GM21360 (cell line): ENCODE results near the gene NTRK3.

Source experiments
- ATAC-seq: cut with Tn5 transposase; IDR thresholded peaks from one replicate; pipeline ENCODE4 v1.9.1; 2021; ENCODE audit warnings: mild to moderate bottlenecking, moderate library complexity; ENCODE audit not compliant: unreplicated experiment

The NTRK3 gene

GRCh38 chr15:87954793-87955192 is 301.7 kb downstream of the NTRK3 start:
- no peak for ATAC-seq

- ATAC-seq, result no peak
These were observed 303.7 kb downstream of the NTRK3 start for GRCh38 chr15:87952736-87953287.

- ATAC-seq, result no peak
These were observed 306.8 kb downstream of the NTRK3 start for GRCh38 chr15:87949575-87950223.

GRCh38 chr15:87949151-87949574 is 307.4 kb downstream of the NTRK3 start:
- no peak for ATAC-seq

GRCh38 chr15:87947560-87947959 is 309.0 kb downstream of the NTRK3 start:
- ATAC-seq, result no peak

GRCh38 chr15:87945246-87945645 is 311.3 kb downstream of the NTRK3 start:
- no peak for ATAC-seq

- ATAC-seq, result no peak
These were observed 311.8 kb downstream of the NTRK3 start for GRCh38 chr15:87944691-87945090.

GRCh38 chr15:87944050-87944449 is 312.5 kb downstream of the NTRK3 start:
- ATAC-seq, result no peak

GRCh38 chr15:87943626-87944025 is 312.9 kb downstream of the NTRK3 start:
- ATAC-seq, result no peak

GRCh38 chr15:87942316-87942715 is 314.2 kb downstream of the NTRK3 start:
- no peak for ATAC-seq

- no peak for ATAC-seq
These were observed 314.9 kb downstream of the NTRK3 start for GRCh38 chr15:87941606-87942005.

- no peak for ATAC-seq
These were observed 315.8 kb downstream of the NTRK3 start for GRCh38 chr15:87940768-87941167.

GRCh38 chr15:87939848-87940457 is 316.6 kb downstream of the NTRK3 start:
- no peak for ATAC-seq

GRCh38 chr15:87938031-87938430 is 318.5 kb downstream of the NTRK3 start:
- no peak for ATAC-seq

GRCh38 chr15:87935583-87935982 is 321.0 kb downstream of the NTRK3 start:
- no peak for ATAC-seq

- no peak for ATAC-seq
These were observed 325.0 kb downstream of the NTRK3 start for GRCh38 chr15:87931584-87931983.

- no peak for ATAC-seq
These were observed 326.1 kb downstream of the NTRK3 start for GRCh38 chr15:87930457-87930856.

GRCh38 chr15:87929841-87930240 is 326.7 kb downstream of the NTRK3 start:
- no peak for ATAC-seq

GRCh38 chr15:87924433-87924832 is 332.1 kb downstream of the NTRK3 start:
- no peak for ATAC-seq

- ATAC-seq, result no peak
These were observed 337.5 kb downstream of the NTRK3 start for GRCh38 chr15:87919064-87919463.

GRCh38 chr15:87917480-87917879 is 339.1 kb downstream of the NTRK3 start:
- ATAC-seq, result no peak

- ATAC-seq, result no peak
These were observed 340.3 kb downstream of the NTRK3 start for GRCh38 chr15:87916208-87916607.
